OCI-LY1 (cell line): ENCODE data around the gene L3MBTL4.

ENCODE experiments used
- H2AFZ ChIP-seq: fragments of 200-600 bp; sonication (generic), shearing (Covaris generic); 2 replicates; pipeline ENCODE4 v1.6.0; 2014; ENCODE audit warnings: antibody characterized with exemption, mild to moderate bottlenecking, low read length
- H3F3A ChIP-seq: fragments of 200-600 bp; sonication (generic), shearing (Covaris generic); 2 replicates; pipeline ENCODE4 v1.6.0; 2014; ENCODE audit warnings: mild to moderate bottlenecking, antibody characterized with exemption, low read length, moderate library complexity; ENCODE audit not compliant: insufficient read depth
- H3K27ac ChIP-seq: fragments of 200-600 bp; sonication (generic); 2 replicates; pipeline ENCODE4 v1.5.1; 2014; ENCODE audit warnings: low read length, mixed run types, mild to moderate bottlenecking, low read depth; ENCODE audit not compliant: poor library complexity, severe bottlenecking
- H3K27me3 ChIP-seq: fragments of 200-600 bp; sonication (generic); 2 replicates; pipeline ENCODE4 v1.6.0; 2014; ENCODE audit warnings: antibody characterized with exemption, mild to moderate bottlenecking, low read length, moderate library complexity; ENCODE audit not compliant: insufficient read depth
- H3K36me3 ChIP-seq: fragments of 200-600 bp; sonication (generic); 2 replicates; pipeline ENCODE4 v1.6.1; 2014; ENCODE audit warnings: mild to moderate bottlenecking, antibody characterized with exemption, low read length, moderate library complexity, mixed read lengths; ENCODE audit not compliant: insufficient read depth
- H3K4me1 ChIP-seq: fragments of 200-600 bp; sonication (generic); 2 replicates; pipeline ENCODE4 v1.5.1; 2014; ENCODE audit warnings: mild to moderate bottlenecking, low read length, moderate library complexity; ENCODE audit not compliant: insufficient read depth, severe bottlenecking
- H3K4me2 ChIP-seq: fragments of 200-600 bp; sonication (generic), shearing (Covaris generic); 2 replicates; pipeline ENCODE4 v1.6.1; 2014; ENCODE audit warnings: low read length
- H3K4me3 ChIP-seq: fragments of 200-600 bp; sonication (generic); 2 replicates; pipeline ENCODE4 v1.5.1; 2014; ENCODE audit warnings: low read length, low read depth, mild to moderate bottlenecking, mixed read lengths; ENCODE audit not compliant: poor library complexity, severe bottlenecking
- H3K79me2 ChIP-seq: fragments of 200-600 bp; shearing (Covaris generic); 2 replicates; pipeline ENCODE4 v1.6.1; 2016; ENCODE audit warnings: mixed run types, low read length, mixed read lengths; ENCODE audit not compliant: insufficient read depth
- H3K9ac ChIP-seq: fragments of 200-600 bp; sonication (generic), shearing (Covaris generic); 2 replicates; pipeline ENCODE4 v1.6.1; 2014; ENCODE audit warnings: mild to moderate bottlenecking, low read length, mixed read lengths
- H3K9me2 ChIP-seq: fragments of 200-600 bp; sonication (generic), shearing (Covaris generic); 2 replicates; pipeline ENCODE4 v1.6.1; 2014; ENCODE audit warnings: low read depth, mild to moderate bottlenecking, low read length, mixed read lengths
- H3K9me3 ChIP-seq: fragments of 200-600 bp; shearing (Covaris generic); 2 replicates; pipeline ENCODE4 v1.6.1; 2014; ENCODE audit warnings: low read length, mixed read lengths
- H4K20me1 ChIP-seq: fragments of 200-600 bp; sonication (generic), shearing (Covaris generic); 2 replicates; pipeline ENCODE4 v1.6.0; 2016; ENCODE audit warnings: mild to moderate bottlenecking, low read length; ENCODE audit not compliant: insufficient read depth
- CTCF ChIP-seq: fragments of 200-600 bp; sonication (generic), shearing (Covaris generic); IDR thresholded peaks from 2 replicates; pipeline ENCODE4 v1.5.1; 2017; ENCODE audit warnings: mild to moderate bottlenecking, antibody characterized with exemption, low read length, moderate library complexity, mixed read lengths
- EZH2 ChIP-seq: fragments of 200-600 bp; sonication (generic), shearing (Covaris generic); IDR thresholded peaks from 2 replicates; pipeline ENCODE4 v1.8.0; 2017; ENCODE audit warnings: borderline replicate concordance, mixed run types, mild to moderate bottlenecking, antibody characterized with exemption, low read length, moderate library complexity, mixed read lengths

Gene L3MBTL4

GRCh38 chr18:6017171-6017570 is 397.5 kb downstream of the L3MBTL4 start:
- H4K20me1 ChIP-seq, result no peaks in the 10 kb centered on the region
- no peak overlapping the region for H3K27ac ChIP-seq
- no peaks in the 10 kb centered on the region for H3K27me3 ChIP-seq
- no peak overlapping the region for H3K9ac ChIP-seq
- no peaks in the 10 kb centered on the region for H3K9me3 ChIP-seq
- no peak overlapping the region for H2AFZ ChIP-seq
- H3K4me1 ChIP-seq, result no peaks in the 10 kb centered on the region
- no peaks in the 10 kb centered on the region for H3K36me3 ChIP-seq
- no peak overlapping the region for H3K4me3 ChIP-seq
- H3F3A ChIP-seq, result no peaks in the 10 kb centered on the region
- H3K9me2 ChIP-seq, result no peaks in the 10 kb centered on the region
- no peaks in the 10 kb centered on the region for H3K79me2 ChIP-seq
- H3K4me2 ChIP-seq, result no peak overlapping the region
- no peak for TF ChIP-seq CTCF

GRCh38 chr18:6015364-6015763 is 399.3 kb downstream of the L3MBTL4 start:
- no peaks in the 10 kb centered on the region for H3F3A ChIP-seq
- H3K9ac ChIP-seq, result no peak overlapping the region
- no peak overlapping the region for H3K27ac ChIP-seq
- H3K36me3 ChIP-seq, result no peaks in the 10 kb centered on the region
- TF ChIP-seq CTCF (no peak), EZH2 (no peak)
- no peak overlapping the region for H3K4me3 ChIP-seq
- H3K4me1 ChIP-seq, result no peaks in the 10 kb centered on the region
- H3K79me2 ChIP-seq, result no peaks in the 10 kb centered on the region
- no peaks in the 10 kb centered on the region for H3K27me3 ChIP-seq
- H3K9me3 ChIP-seq, result no peaks in the 10 kb centered on the region
- H3K4me2 ChIP-seq, result no peak overlapping the region
- H3K9me2 ChIP-seq, result no peaks in the 10 kb centered on the region
- no peaks in the 10 kb centered on the region for H4K20me1 ChIP-seq
- no peak overlapping the region for H2AFZ ChIP-seq

- no peak overlapping the region for H3K27ac ChIP-seq
- no peaks in the 10 kb centered on the region for H4K20me1 ChIP-seq
- no peak overlapping the region for H2AFZ ChIP-seq
These were observed 401.4 kb downstream of the L3MBTL4 start for GRCh38 chr18:6013171-6013810.

More at GRCh38 chr18:6013171-6013810, 401.4 kb downstream of the L3MBTL4 start:
- Histone ChIP-seq H3F3A (no peaks in the 10 kb centered on the region), H3K9me3 (no peaks in the 10 kb centered on the region), H3K27me3 (no peaks in the 10 kb centered on the region), H3K36me3 (no peaks in the 10 kb centered on the region), H3K4me2 (no peak overlapping the region), H3K4me1 (no peaks in the 10 kb centered on the region), H3K4me3 (no peak overlapping the region), H3K9ac (no peak overlapping the region), H3K79me2 (no peaks in the 10 kb centered on the region), H3K9me2 (no peaks in the 10 kb centered on the region)
- no peak for TF ChIP-seq EZH2
- no peak for TF ChIP-seq CTCF
